ENCODE results near the gene CCDC170.

- TF ChIP-seq POLR2A (IDR thresholded peaks at IDR 0.05; ENCODE audit: control extremely low read depth in 1 of 2, low read depth in 2 of 2, low read length in 2 of 2) (no peak), CTCF (IDR thresholded peaks at IDR 0.05; ENCODE audit: control extremely low read depth in 1 of 3, insufficient read depth in 1 of 3, low read depth in 1 of 3, low read length in 3 of 3) (no peak), TAF7 (optimal IDR thresholded peaks at IDR 0.05; ENCODE audit: borderline replicate concordance, low read depth, low read length) (no peak)
- TF ChIP-seq, protein P1, sequence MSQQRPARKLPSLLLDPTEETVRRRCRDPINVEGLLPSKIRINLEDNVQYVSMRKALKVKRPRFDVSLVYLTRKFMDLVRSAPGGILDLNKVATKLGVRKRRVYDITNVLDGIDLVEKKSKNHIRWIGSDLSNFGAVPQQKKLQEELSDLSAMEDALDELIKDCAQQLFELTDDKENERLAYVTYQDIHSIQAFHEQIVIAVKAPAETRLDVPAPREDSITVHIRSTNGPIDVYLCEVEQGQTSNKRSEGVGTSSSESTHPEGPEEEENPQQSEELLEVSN (IDR thresholded peaks at IDR 0.05): no peak
Measured at GRCh38 chr6:151639750-151640149, 145.9 kb downstream of the CCDC170 start.
